GM12875 (cell line): ENCODE results near the gene SHB.

ENCODE experiments used
- H3K4me3 ChIP-seq: one replicate; pipeline ENCODE4 v1.5.1; 2011; ENCODE audit warnings: low read depth, low read length, control low read depth
- TF ChIP-seq, protein P1 (sequence below): IDR thresholded peaks from 2 replicates; pipeline ENCODE4 v1.5.1; 2011; ENCODE audit warnings: low read depth, mild to moderate bottlenecking, control low read depth, inconsistent platforms, low read length, moderate library complexity, borderline replicate concordance; ENCODE audit not compliant: insufficient read depth

The SHB gene

GRCh38 chr9:38082446-38083287, 13.6 kb upstream of the SHB start:
- no peak overlapping the region for H3K4me3 ChIP-seq
- TF ChIP-seq, protein P1, sequence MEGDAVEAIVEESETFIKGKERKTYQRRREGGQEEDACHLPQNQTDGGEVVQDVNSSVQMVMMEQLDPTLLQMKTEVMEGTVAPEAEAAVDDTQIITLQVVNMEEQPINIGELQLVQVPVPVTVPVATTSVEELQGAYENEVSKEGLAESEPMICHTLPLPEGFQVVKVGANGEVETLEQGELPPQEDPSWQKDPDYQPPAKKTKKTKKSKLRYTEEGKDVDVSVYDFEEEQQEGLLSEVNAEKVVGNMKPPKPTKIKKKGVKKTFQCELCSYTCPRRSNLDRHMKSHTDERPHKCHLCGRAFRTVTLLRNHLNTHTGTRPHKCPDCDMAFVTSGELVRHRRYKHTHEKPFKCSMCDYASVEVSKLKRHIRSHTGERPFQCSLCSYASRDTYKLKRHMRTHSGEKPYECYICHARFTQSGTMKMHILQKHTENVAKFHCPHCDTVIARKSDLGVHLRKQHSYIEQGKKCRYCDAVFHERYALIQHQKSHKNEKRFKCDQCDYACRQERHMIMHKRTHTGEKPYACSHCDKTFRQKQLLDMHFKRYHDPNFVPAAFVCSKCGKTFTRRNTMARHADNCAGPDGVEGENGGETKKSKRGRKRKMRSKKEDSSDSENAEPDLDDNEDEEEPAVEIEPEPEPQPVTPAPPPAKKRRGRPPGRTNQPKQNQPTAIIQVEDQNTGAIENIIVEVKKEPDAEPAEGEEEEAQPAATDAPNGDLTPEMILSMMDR: no peak

GRCh38 chr9:38081356-38082108, 12.5 kb upstream of the SHB start:
- TF ChIP-seq, protein P1: no peak
- no peak overlapping the region for H3K4me3 ChIP-seq

GRCh38 chr9:38079461-38080031, 10.5 kb upstream of the SHB start:
- no peak overlapping the region for H3K4me3 ChIP-seq
- TF ChIP-seq, protein P1: no peak

DNA sequence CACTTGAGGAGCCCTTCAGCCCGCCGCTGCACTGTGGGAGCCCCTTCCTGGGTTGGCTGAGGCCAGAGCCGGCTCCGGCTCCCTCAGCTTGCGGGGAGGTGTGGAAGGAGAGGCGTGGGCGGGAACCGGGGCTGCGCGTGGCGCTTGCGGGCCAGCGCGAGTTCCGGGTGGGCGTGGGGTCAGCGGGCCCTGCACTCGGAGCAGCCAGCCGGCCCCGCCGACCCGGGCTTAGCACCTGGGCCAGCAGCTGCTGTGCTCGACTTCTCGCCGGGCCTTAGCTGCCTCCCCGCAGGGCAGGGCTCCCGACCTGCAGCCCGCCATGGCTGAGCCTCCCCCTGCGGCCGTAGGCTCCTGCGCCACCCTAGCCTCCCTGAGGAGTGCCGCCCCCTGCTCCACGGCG, 6.2 kb upstream of the SHB start:
- no peak overlapping the region for H3K4me3 ChIP-seq
- TF ChIP-seq, protein P1: no peak

DNA sequence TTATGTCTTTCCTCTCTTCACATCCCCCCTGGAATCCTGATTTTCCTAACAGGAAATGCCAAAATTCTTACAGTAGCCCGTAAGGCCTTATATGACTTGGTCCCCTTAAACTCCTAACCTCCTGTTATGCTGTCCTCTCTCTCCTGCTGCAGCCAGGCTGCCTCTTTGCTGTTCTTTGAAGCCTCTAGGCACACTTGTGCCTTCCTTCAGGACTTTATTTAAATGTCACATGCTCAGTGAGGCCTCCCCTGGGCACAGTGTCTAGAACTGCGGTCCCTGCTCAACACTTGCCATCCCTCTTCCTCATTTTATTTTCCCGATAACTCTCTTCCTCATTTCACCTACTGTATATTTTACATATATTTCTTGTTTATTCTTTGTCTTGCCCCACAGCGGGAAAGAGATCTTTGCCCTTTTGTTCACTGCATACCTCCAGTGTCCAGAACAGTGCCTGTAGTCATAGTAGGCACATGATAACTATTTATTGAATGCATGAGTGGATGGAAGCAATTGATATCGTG, 5.5 kb upstream of the SHB start:
- no peak overlapping the region for H3K4me3 ChIP-seq
- TF ChIP-seq, protein P1: no peak

- TF ChIP-seq, protein P1: no peak
- no peak overlapping the region for H3K4me3 ChIP-seq
Observed at GRCh38 chr9:38073882-38074281, 4.9 kb upstream of the SHB start.
